C4-2B (cell line): ENCODE results near the gene TMUB1.

Experiments
- CTCF ChIP-seq: fragments of 450-650 bp; conservative IDR thresholded peaks from 2 replicates; pipeline ENCODE4 v1.5.1; 2017; ENCODE audit warnings: mild to moderate bottlenecking
- ZFX ChIP-seq: fragments of 450-650 bp; IDR thresholded peaks from 2 replicates; pipeline ENCODE4 v1.6.1; 2017

DNA sequence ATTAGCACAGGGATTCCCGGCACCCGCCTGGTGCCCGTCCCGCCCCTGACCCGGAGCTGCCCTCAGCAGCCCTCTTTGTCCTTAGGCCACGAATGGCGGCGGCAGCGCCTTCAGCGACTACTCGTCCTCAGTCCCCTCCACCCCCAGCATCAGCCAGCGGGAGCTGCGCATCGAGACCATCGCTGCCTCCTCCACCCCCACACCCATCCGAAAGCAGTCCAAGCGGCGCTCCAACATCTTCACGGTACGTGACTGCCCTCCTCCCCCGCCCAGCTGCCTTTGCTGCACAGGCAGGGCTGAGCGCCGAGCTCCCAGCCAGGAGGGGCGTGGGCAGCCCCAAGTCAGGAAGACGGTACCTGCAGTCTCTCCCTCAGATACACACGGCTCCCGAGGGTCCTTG is 36.6 kb upstream of the TMUB1 start:
- TF ChIP-seq CTCF (no peak), ZFX (no peak)
